ENCODE results near the gene SPATA31A6. TPM values are rescaled to one million over a fixed set of nuclear protein-coding genes. Genes with fewer than 3 reads are reported as not detected.
"Not testable (repeated sequence)": the region's sequence is repeated elsewhere in the genome, so short reads cannot be mapped to it uniquely, and the experiment has no call there.

Gene SPATA31A6
- polyA plus RNA-seq (ENCODE audit: low read depth in 6 of 6), result not detected

GRCh38 chr9:42183359-42183758 lies at the start of gene SPATA31A6:
TSS of gene SPATA31A6 (plus strand) at chr9:42183659. CDS start at chr9:42183688, 29 bp downstream.
- H3K4me3 Mint-ChIP-seq; H3K27ac Mint-ChIP-seq; H3K36me3 Mint-ChIP-seq; DNase-seq; H3K9me3 Mint-ChIP-seq; H3K4me1 Mint-ChIP-seq; H3K27me3 Mint-ChIP-seq; ATAC-seq (ENCODE audit: low read depth in 2 of 2): not testable (repeated sequence)

GRCh38 chr9:42160299-42160698 lies 23.2 kb upstream of the SPATA31A6 start:
- not testable (repeated sequence) for H3K9me3 Mint-ChIP-seq; H3K36me3 Mint-ChIP-seq; DNase-seq; H3K27me3 Mint-ChIP-seq; ATAC-seq (ENCODE audit: low read depth in 2 of 2); H3K4me1 Mint-ChIP-seq; H3K27ac Mint-ChIP-seq; H3K4me3 Mint-ChIP-seq

GRCh38 chr9:42219861-42220260 lies 36.4 kb downstream of the SPATA31A6 start:
- not testable (repeated sequence) for H3K4me1 Mint-ChIP-seq; H3K4me3 Mint-ChIP-seq; H3K27ac Mint-ChIP-seq; ATAC-seq (ENCODE audit: low read depth in 2 of 2); H3K27me3 Mint-ChIP-seq; DNase-seq; H3K36me3 Mint-ChIP-seq; H3K9me3 Mint-ChIP-seq

- not testable (repeated sequence) for H3K27me3 Mint-ChIP-seq; H3K4me1 Mint-ChIP-seq; H3K9me3 Mint-ChIP-seq; ATAC-seq (ENCODE audit: low read depth in 2 of 2); DNase-seq; H3K4me3 Mint-ChIP-seq; H3K27ac Mint-ChIP-seq; H3K36me3 Mint-ChIP-seq
These were observed 39.8 kb downstream of the SPATA31A6 start for GRCh38 chr9:42223230-42223629.

GRCh38 chr9:42233031-42233430 lies 49.6 kb downstream of the SPATA31A6 start:
- not testable (repeated sequence) for ATAC-seq (ENCODE audit: low read depth in 2 of 2); H3K4me1 Mint-ChIP-seq; H3K9me3 Mint-ChIP-seq; H3K4me3 Mint-ChIP-seq; H3K36me3 Mint-ChIP-seq; H3K27ac Mint-ChIP-seq; H3K27me3 Mint-ChIP-seq; DNase-seq

- H3K27me3 Mint-ChIP-seq; DNase-seq; H3K27ac Mint-ChIP-seq; ATAC-seq (ENCODE audit: low read depth in 2 of 2); H3K36me3 Mint-ChIP-seq; H3K4me1 Mint-ChIP-seq; H3K9me3 Mint-ChIP-seq; H3K4me3 Mint-ChIP-seq: not testable (repeated sequence)
These were observed 51.2 kb downstream of the SPATA31A6 start for GRCh38 chr9:42234610-42235009.

- not testable (repeated sequence) for H3K4me3 Mint-ChIP-seq; H3K27me3 Mint-ChIP-seq; H3K9me3 Mint-ChIP-seq; H3K36me3 Mint-ChIP-seq; DNase-seq; ATAC-seq (ENCODE audit: low read depth in 2 of 2); H3K27ac Mint-ChIP-seq; H3K4me1 Mint-ChIP-seq
These were observed 52.0 kb downstream of the SPATA31A6 start for GRCh38 chr9:42235352-42235991.

- H3K4me1 Mint-ChIP-seq; DNase-seq; H3K4me3 Mint-ChIP-seq; H3K9me3 Mint-ChIP-seq; H3K27me3 Mint-ChIP-seq; H3K27ac Mint-ChIP-seq; ATAC-seq (ENCODE audit: low read depth in 2 of 2); H3K36me3 Mint-ChIP-seq: not testable (repeated sequence)
These were observed 52.6 kb downstream of the SPATA31A6 start for GRCh38 chr9:42236097-42236496.

- not testable (repeated sequence) for H3K4me3 Mint-ChIP-seq; H3K27me3 Mint-ChIP-seq; H3K36me3 Mint-ChIP-seq; DNase-seq; H3K4me1 Mint-ChIP-seq; ATAC-seq (ENCODE audit: low read depth in 2 of 2); H3K9me3 Mint-ChIP-seq; H3K27ac Mint-ChIP-seq
These were observed 53.9 kb downstream of the SPATA31A6 start for GRCh38 chr9:42237381-42237780.

GRCh38 chr9:42238862-42239261 lies 55.4 kb downstream of the SPATA31A6 start:
- H3K36me3 Mint-ChIP-seq; ATAC-seq (ENCODE audit: low read depth in 2 of 2); H3K9me3 Mint-ChIP-seq; H3K27ac Mint-ChIP-seq; DNase-seq; H3K4me3 Mint-ChIP-seq; H3K27me3 Mint-ChIP-seq; H3K4me1 Mint-ChIP-seq: not testable (repeated sequence)

Other genes with a start within 250 kb of the SPATA31A6 start
- gene CNTNAP3B, start 54.2 kb upstream of the SPATA31A6 start, polyA plus RNA-seq (ENCODE audit: low read depth in 6 of 6), result not detected